WTC11 (cell line): ENCODE data around the gene BCL11A. TPM values are rescaled to one million over a fixed set of nuclear protein-coding genes. Genes with fewer than 3 reads are reported as not detected.

Source experiments
- ATAC-seq: fragments of 200-7000 bp; cut with Tn5 transposase; 2 replicates; pipeline ENCODE4 v1.10.0; 2021; ENCODE audit warnings: mild to moderate bottlenecking, moderate library complexity
- CTCF ChIA-PET: fragments of 300-600 bp; sonication (Branson Sonifier 250); formaldehyde crosslinking; loops from one replicate; lab custom pipeline; 2021; ENCODE audit warnings: antibody characterized with exemption; lab: Charles Lee
- POLR2A ChIA-PET: fragments of 350-600 bp; sonication (Branson Sonifier 250); formaldehyde crosslinking; loops from one replicate; lab custom pipeline; 2021; ENCODE audit warnings: antibody characterized with exemption; lab: Charles Lee
- DNase-seq: peaks from one replicate; pipeline ENCODE4 v3.0.0; 2021; ENCODE audit warnings: low spot score
- H3K27ac Mint-ChIP-seq: 2 replicates; pipeline ENCODE4 v1.8.0; 2021; ENCODE audit warnings: mixed read lengths
- H3K27me3 Mint-ChIP-seq: 2 replicates; pipeline ENCODE4 v1.8.0; 2021; ENCODE audit warnings: low read depth, mild to moderate bottlenecking, moderate library complexity, mixed read lengths
- H3K36me3 Mint-ChIP-seq: 2 replicates; pipeline ENCODE4 v1.8.0; 2021; ENCODE audit warnings: mixed read lengths
- H3K4me1 Mint-ChIP-seq: 2 replicates; pipeline ENCODE4 v1.8.0; 2022; ENCODE audit warnings: mixed read lengths
- H3K4me3 Mint-ChIP-seq: 2 replicates; pipeline ENCODE4 v1.8.0; 2021; ENCODE audit warnings: mild to moderate bottlenecking, moderate library complexity, mixed read lengths
- H3K9me3 Mint-ChIP-seq: 2 replicates; pipeline ENCODE4 v1.8.0; 2021; ENCODE audit warnings: mixed read lengths
- AFF4 ChIP-seq: sonication (generic); formaldehyde crosslinking; IDR thresholded peaks from 2 replicates; pipeline ENCODE4 v1.8.1; 2023; ENCODE audit warnings: mild to moderate bottlenecking, missing genetic modification reagents, borderline replicate concordance
- CREB1 ChIP-seq: sonication (generic); formaldehyde crosslinking; IDR thresholded peaks from 2 replicates; pipeline ENCODE4 v1.8.0; 2023; ENCODE audit warnings: mild to moderate bottlenecking, missing genetic modification reagents
- CREM ChIP-seq: sonication (generic); formaldehyde crosslinking; IDR thresholded peaks from 2 replicates; pipeline ENCODE4 v1.8.1; 2022; ENCODE audit warnings: mild to moderate bottlenecking, missing genetic modification reagents, moderate library complexity
- ERG ChIP-seq: fragments of 250-450 bp; sonication (Bioruptor Pico); IDR thresholded peaks from 2 replicates; pipeline ENCODE4 v1.8.0; 2021; ENCODE audit warnings: mild to moderate bottlenecking
- FOXP4 ChIP-seq: sonication (generic); formaldehyde crosslinking; IDR thresholded peaks from 2 replicates; pipeline ENCODE4 v1.8.0; 2022; ENCODE audit warnings: mild to moderate bottlenecking, missing genetic modification reagents
- HMGXB4 ChIP-seq: sonication (generic); formaldehyde crosslinking; IDR thresholded peaks from 2 replicates; pipeline ENCODE4 v1.8.1; 2023; ENCODE audit warnings: mild to moderate bottlenecking, moderate library complexity, missing genetic modification reagents
- JUN ChIP-seq: sonication (generic); formaldehyde crosslinking; IDR thresholded peaks from 2 replicates; pipeline ENCODE4 v1.8.0; 2023; ENCODE audit warnings: mild to moderate bottlenecking, missing genetic modification reagents
- NR1H2 ChIP-seq: sonication (generic); formaldehyde crosslinking; IDR thresholded peaks from 2 replicates; pipeline ENCODE4 v1.9.0; 2021; ENCODE audit warnings: mild to moderate bottlenecking, moderate library complexity, missing genetic modification reagents
- NR3C1 ChIP-seq: sonication (generic); formaldehyde crosslinking; conservative IDR thresholded peaks from 2 replicates; pipeline ENCODE4 v1.8.1; 2023; ENCODE audit warnings: low read depth, mild to moderate bottlenecking, missing genetic modification reagents
- PREB ChIP-seq: sonication (generic); formaldehyde crosslinking; IDR thresholded peaks from 2 replicates; pipeline ENCODE4 v1.8.1; 2022; ENCODE audit warnings: mild to moderate bottlenecking, missing genetic modification reagents, moderate library complexity, borderline replicate concordance
- SOX15 ChIP-seq: fragments of 250-450 bp; sonication (Bioruptor Pico); IDR thresholded peaks from 2 replicates; pipeline ENCODE4 v1.9.0; 2021; ENCODE audit warnings: mild to moderate bottlenecking
- TEAD4 ChIP-seq: sonication (generic); formaldehyde crosslinking; IDR thresholded peaks from 2 replicates; pipeline ENCODE4 v1.8.0; 2022; ENCODE audit warnings: mild to moderate bottlenecking, missing genetic modification reagents
- ZNF263 ChIP-seq: sonication (generic); formaldehyde crosslinking; IDR thresholded peaks from 2 replicates; pipeline ENCODE4 v1.8.1; 2022; ENCODE audit warnings: low read depth, mild to moderate bottlenecking, moderate library complexity, missing genetic modification reagents
- ZNF317 ChIP-seq: sonication (generic); formaldehyde crosslinking; IDR thresholded peaks from 2 replicates; pipeline ENCODE4 v1.8.1; 2023; ENCODE audit warnings: low read depth, mild to moderate bottlenecking, moderate library complexity, missing genetic modification reagents, borderline replicate concordance
- ZNF512 ChIP-seq: sonication (generic); formaldehyde crosslinking; IDR thresholded peaks from 2 replicates; pipeline ENCODE4 v1.8.1; 2022; ENCODE audit warnings: missing genetic modification reagents, borderline replicate concordance
- ZNF532 ChIP-seq: fragments of 250-450 bp; sonication (Bioruptor Pico); IDR thresholded peaks from 2 replicates; pipeline ENCODE4 v1.9.0; 2021; ENCODE audit warnings: mild to moderate bottlenecking, borderline replicate concordance
- total RNA-seq: library from RNA; stranded (reverse); gene quantifications from 3 replicates; pipeline ENCODE4 v1.2.3, GENCODE V29; 2021

Gene BCL11A
- total RNA-seq, 1 experiment from 2014 or later: 53.2 TPM

- no peak overlapping the region for H3K27ac Mint-ChIP-seq
- no peaks in the 10 kb centered on the region for H3K36me3 Mint-ChIP-seq
- peak overlapping the region; percentile 89 for H3K4me3 Mint-ChIP-seq
- no peak for TF ChIP-seq PREB
- peak; percentile 42; the same call in 1 of the 2 replicates for TF ChIP-seq HMGXB4
- TF ChIP-seq ZNF532 (CRISPR knock-in tag): no peak
- TF ChIP-seq CREM (CRISPR knock-in tag): 0 out of 2 replicates have a peak, but pooled peaks have one; percentile 34
- TF ChIP-seq ZNF317 (CRISPR knock-in tag): no peak
- DNase-seq: peak; percentile 62
- CTCF ChIA-PET: interaction anchor here (1.0 to 1.6 kb wide), 3 partner anchors 15 to 120 kb away, joined by 3 to 12 read pairs (median 4); no protein-coding TSS in a partner anchor
- no peak for ATAC-seq
- H3K9me3 Mint-ChIP-seq: no peaks in the 10 kb centered on the region
- H3K4me1 Mint-ChIP-seq: peaks cover 16% of the 10 kb centered on the region
- peaks cover 11% of the 10 kb centered on the region for H3K27me3 Mint-ChIP-seq
- POLR2A ChIA-PET: interaction anchor here (0.6 to 1.0 kb wide), 7 partner anchors 10 to 1085 kb away, joined by 3 to 6 read pairs (median 3); no protein-coding TSS in a partner anchor
Measured at GRCh38 chr2:60554074-60554645, 706 bp upstream of the BCL11A start.

GRCh38 chr2:60552851-60553494 lies 481 bp downstream of the BCL11A start:
- H3K27me3 Mint-ChIP-seq: peaks cover 4% of the 10 kb centered on the region; the same call in 1 of the 2 replicates
- peaks cover 22% of the 10 kb centered on the region for H3K4me1 Mint-ChIP-seq
- H3K36me3 Mint-ChIP-seq: no peaks in the 10 kb centered on the region
- no peak overlapping the region for H3K27ac Mint-ChIP-seq
- ATAC-seq (no peak), DNase-seq (no peak)
- ChIA-PET CTCF (interaction anchor here (0.6 to 1.6 kb wide), 2 partner anchors 14 to 17 kb away, joined by 4 to 12 read pairs; no protein-coding TSS in a partner anchor), POLR2A (interaction anchor here (0.6 to 1.0 kb wide), 4 partner anchors 17 to 218 kb away, joined by 3 to 6 read pairs (median 4); no protein-coding TSS in a partner anchor)
- H3K4me3 Mint-ChIP-seq: peak overlapping the region; percentile 89
- no peaks in the 10 kb centered on the region for H3K9me3 Mint-ChIP-seq
- TF ChIP-seq AFF4 (CRISPR knock-in tag) (no peak), ZNF512 (CRISPR knock-in tag) (no peak), ERG (CRISPR knock-in tag) (no peak), SOX15 (CRISPR knock-in tag) (no peak), FOXP4 (CRISPR knock-in tag) (no peak), CREB1 (CRISPR knock-in tag) (no peak), NR3C1 (CRISPR knock-in tag) (no peak), ZNF263 (no peak), NR1H2 (no peak), TEAD4 (CRISPR knock-in tag) (no peak), JUN (CRISPR knock-in tag) (no peak)
